LNCaP clone FGC (cell line): ENCODE results near the gene INPP4B.

Experiments
- DNase-seq: peaks from one replicate; pipeline ENCODE4 v3.0.0-alpha.2; 2011; ENCODE audit warnings: low read depth
- H3K4me3 ChIP-seq: 2 replicates; pipeline ENCODE4 v1.5.1; 2011; ENCODE audit warnings: mild to moderate bottlenecking, low read depth, low read length, control low read depth
- CTCF ChIP-seq: IDR thresholded peaks from 2 replicates; pipeline ENCODE4 v1.5.1; 2012; ENCODE audit warnings: mild to moderate bottlenecking; ENCODE audit not compliant: control insufficient read depth, insufficient read depth; ENCODE audit errors: extremely low read depth

INPP4B gene

GRCh38 chr4:142500966-142501365 is 345.1 kb downstream of the INPP4B start:
- no peak overlapping the region for H3K4me3 ChIP-seq
- peak; percentile 41 for DNase-seq
- TF ChIP-seq CTCF: no peak

GRCh38 chr4:142497606-142498005 is 348.5 kb downstream of the INPP4B start:
- no peak overlapping the region for H3K4me3 ChIP-seq
- DNase-seq: no peak
- no peak for TF ChIP-seq CTCF

- no peak for TF ChIP-seq CTCF
- no peak for DNase-seq
- H3K4me3 ChIP-seq: no peak overlapping the region
These were observed 352.6 kb downstream of the INPP4B start for GRCh38 chr4:142493255-142494110.

GRCh38 chr4:142485452-142485851 is 360.6 kb downstream of the INPP4B start:
- no peak for DNase-seq
- TF ChIP-seq CTCF: no peak
- H3K4me3 ChIP-seq: no peak overlapping the region

- TF ChIP-seq CTCF: no peak
- H3K4me3 ChIP-seq: no peak overlapping the region
- no peak for DNase-seq
These were observed 365.9 kb downstream of the INPP4B start for GRCh38 chr4:142480244-142480643.

- no peak for TF ChIP-seq CTCF
- H3K4me3 ChIP-seq: no peak overlapping the region
- no peak for DNase-seq
These were observed 370.4 kb downstream of the INPP4B start for GRCh38 chr4:142475663-142476062.
